ENCODE results near the gene SPATA31C1.

The SPATA31C1 gene

GRCh38 chr9:87880116-87880515 lies 37.6 kb upstream of the SPATA31C1 start:
- TF ChIP-seq CTCF (IDR thresholded peaks at IDR 0.05; ENCODE audit: low read depth, low read length) = no peak
- no peaks in the 10 kb centered on the region for H3K27me3 ChIP-seq
- DNase-seq = no peak

GRCh38 chr9:87880683-87881082 lies 37.1 kb upstream of the SPATA31C1 start:
- H3K4me1 ChIP-seq = no peaks in the 10 kb centered on the region
- DNase-seq = no peak
- no peak overlapping the region for H3K4me3 ChIP-seq (ENCODE audit: low read depth, low read length)
- H3K27me3 ChIP-seq = no peaks in the 10 kb centered on the region
- no peaks in the 10 kb centered on the region for H3K36me3 ChIP-seq
- no peak for TF ChIP-seq CTCF (IDR thresholded peaks at IDR 0.05; ENCODE audit: low read depth, low read length)
- no peaks in the 10 kb centered on the region; the same call in 1 of the 2 replicates for H3K9me3 ChIP-seq

More at GRCh38 chr9:87880116-87880515, 37.6 kb upstream of the SPATA31C1 start:
- no peak overlapping the region for H3K4me3 ChIP-seq (ENCODE audit: low read depth, low read length)
- no peaks in the 10 kb centered on the region for H3K36me3 ChIP-seq
- no peaks in the 10 kb centered on the region for H3K4me1 ChIP-seq
- no peaks in the 10 kb centered on the region; the same call in 1 of the 2 replicates for H3K9me3 ChIP-seq

- H3K4me3 ChIP-seq (ENCODE audit: low read depth, low read length) = no peak within 1 kb of the TSS
- no peaks in the 10 kb centered on the region for H3K36me3 ChIP-seq
- no peaks in the 10 kb centered on the region for H3K27me3 ChIP-seq
- H3K4me1 ChIP-seq = no peaks in the 10 kb centered on the region
- no peak for DNase-seq
- no peak for TF ChIP-seq CTCF (IDR thresholded peaks at IDR 0.05; ENCODE audit: low read depth, low read length)
- H3K9me3 ChIP-seq = no peaks in the 10 kb centered on the region; the same call in 1 of the 2 replicates
Measured at GRCh38 chr9:87882627-87883026, 35.1 kb upstream of the SPATA31C1 start, which contains the start of gene SPATA31E1. TSS of gene SPATA31E1 (plus strand) at chr9:87882877. CDS start at chr9:87882892, 15 bp downstream.

GRCh38 chr9:87883274-87883673 lies 34.5 kb upstream of the SPATA31C1 start:
- no peak for DNase-seq
- TF ChIP-seq CTCF (IDR thresholded peaks at IDR 0.05; ENCODE audit: low read depth, low read length) = no peak
- Histone ChIP-seq H3K9me3 (no peaks in the 10 kb centered on the region; the same call in 1 of the 2 replicates), H3K4me3 (ENCODE audit: low read depth, low read length) (no peak overlapping the region), H3K4me1 (no peaks in the 10 kb centered on the region), H3K36me3 (no peaks in the 10 kb centered on the region), H3K27me3 (no peaks in the 10 kb centered on the region)

GRCh38 chr9:87883990-87884389 lies 33.8 kb upstream of the SPATA31C1 start:
- no peaks in the 10 kb centered on the region; the same call in 1 of the 2 replicates for H3K9me3 ChIP-seq
- no peaks in the 10 kb centered on the region for H3K36me3 ChIP-seq
- H3K4me3 ChIP-seq (ENCODE audit: low read depth, low read length) = no peak overlapping the region
- no peaks in the 10 kb centered on the region for H3K27me3 ChIP-seq
- H3K4me1 ChIP-seq = no peaks in the 10 kb centered on the region
- peak; percentile 14; the same call in 1 of the 2 replicates for TF ChIP-seq CTCF (IDR thresholded peaks at IDR 0.05; ENCODE audit: low read depth, low read length)
- no peak for DNase-seq

- Histone ChIP-seq H3K4me3 (ENCODE audit: low read depth, low read length) (no peak overlapping the region), H3K9me3 (no peaks in the 10 kb centered on the region; the same call in 1 of the 2 replicates), H3K4me1 (no peaks in the 10 kb centered on the region), H3K36me3 (no peaks in the 10 kb centered on the region), H3K27me3 (no peaks in the 10 kb centered on the region)
- no peak for TF ChIP-seq CTCF (IDR thresholded peaks at IDR 0.05; ENCODE audit: low read depth, low read length)
- DNase-seq = no peak
Measured at GRCh38 chr9:87884578-87885459, 32.9 kb upstream of the SPATA31C1 start.
